Osteoblast (primary cell): ENCODE results near the gene GREM2. TPM values are rescaled to one million over a fixed set of nuclear protein-coding genes. Genes with fewer than 3 reads are reported as not detected.

Source experiments
- DNase-seq: peaks from one replicate; pipeline ENCODE4 v3.0.0; 2011; ENCODE audit warnings: low spot score, mixed read lengths; ENCODE audit not compliant: insufficient read length; ENCODE audit errors: missing footprints
- H2AFZ ChIP-seq: 2 replicates; pipeline ENCODE4 v1.6.0; 2011; ENCODE audit warnings: mild to moderate bottlenecking, low read length
- H3K27ac ChIP-seq: 2 replicates; pipeline ENCODE4 v1.5.1; 2011; ENCODE audit warnings: mild to moderate bottlenecking, low read depth, low read length, moderate library complexity
- H3K27me3 ChIP-seq: 2 replicates; pipeline ENCODE4 v1.6.0; 2012; ENCODE audit warnings: mild to moderate bottlenecking, control low read depth, inconsistent platforms, low read length, moderate library complexity; ENCODE audit not compliant: insufficient read depth
- H3K36me3 ChIP-seq: 2 replicates; pipeline ENCODE4 v1.5.1; 2011; ENCODE audit warnings: mild to moderate bottlenecking, low read length, control low read depth, moderate library complexity; ENCODE audit not compliant: insufficient read depth
- H3K4me1 ChIP-seq: 2 replicates; pipeline ENCODE4 v1.5.1; 2011; ENCODE audit warnings: mild to moderate bottlenecking, low read length, control low read depth, moderate library complexity; ENCODE audit not compliant: insufficient read depth
- H3K4me2 ChIP-seq: 2 replicates; pipeline ENCODE4 v1.6.0; 2011; ENCODE audit warnings: mild to moderate bottlenecking, low read length; ENCODE audit not compliant: insufficient read depth
- H3K4me3 ChIP-seq: fragments of 200-600 bp; sonication (generic); 3 replicates; pipeline ENCODE4 v1.5.1; 2012; ENCODE audit warnings: mild to moderate bottlenecking, low read length, inconsistent platforms; ENCODE audit not compliant: insufficient read depth
- H3K79me2 ChIP-seq: 2 replicates; pipeline ENCODE4 v1.6.0; 2012; ENCODE audit warnings: mild to moderate bottlenecking, low read length, control low read depth, inconsistent platforms; ENCODE audit not compliant: insufficient read depth
- H3K9me3 ChIP-seq: 2 replicates; pipeline ENCODE4 v1.5.1; 2011; ENCODE audit warnings: low read depth, low read length, control low read depth
- H4K20me1 ChIP-seq: 2 replicates; pipeline ENCODE4 v1.6.0; 2012; ENCODE audit warnings: mild to moderate bottlenecking, low read length, control low read depth; ENCODE audit not compliant: insufficient read depth
- CTCF ChIP-seq: IDR thresholded peaks from 2 replicates; pipeline ENCODE4 v1.5.1; 2011; ENCODE audit warnings: mild to moderate bottlenecking, low read depth, low read length, moderate library complexity; ENCODE audit errors: extremely low read depth
- small RNA-seq: library from RNA; depleted of rRNA; stranded (forward); fragments of <200 nt; gene quantifications from one replicate; pipeline ENCODE3, GENCODE V24; 2012
- total RNA-seq: library from RNA; depleted of rRNA; stranded (reverse); fragments of >200 nt; gene quantifications from 2 replicates; pipeline ENCODE4 v1.2.3, GENCODE V29; 2012

GREM2 gene
- total RNA-seq, 1 donor = 4.7 TPM

GRCh38 chr1:240455228-240455821 is 156.6 kb downstream of the GREM2 start:
- H3K4me3 ChIP-seq = no peak overlapping the region
- H3K4me2 ChIP-seq = no peak overlapping the region
- H3K27ac ChIP-seq = no peak overlapping the region
- no peaks in the 10 kb centered on the region for H3K9me3 ChIP-seq
- H3K79me2 ChIP-seq = no peaks in the 10 kb centered on the region
- no peak overlapping the region for H2AFZ ChIP-seq
- no peaks in the 10 kb centered on the region for H4K20me1 ChIP-seq
- TF ChIP-seq CTCF = peak; percentile 52
- H3K27me3 ChIP-seq = no peaks in the 10 kb centered on the region
- H3K4me1 ChIP-seq = peaks cover 4% of the 10 kb centered on the region
- H3K36me3 ChIP-seq = no peaks in the 10 kb centered on the region
- peak; percentile 39 for DNase-seq

DNA sequence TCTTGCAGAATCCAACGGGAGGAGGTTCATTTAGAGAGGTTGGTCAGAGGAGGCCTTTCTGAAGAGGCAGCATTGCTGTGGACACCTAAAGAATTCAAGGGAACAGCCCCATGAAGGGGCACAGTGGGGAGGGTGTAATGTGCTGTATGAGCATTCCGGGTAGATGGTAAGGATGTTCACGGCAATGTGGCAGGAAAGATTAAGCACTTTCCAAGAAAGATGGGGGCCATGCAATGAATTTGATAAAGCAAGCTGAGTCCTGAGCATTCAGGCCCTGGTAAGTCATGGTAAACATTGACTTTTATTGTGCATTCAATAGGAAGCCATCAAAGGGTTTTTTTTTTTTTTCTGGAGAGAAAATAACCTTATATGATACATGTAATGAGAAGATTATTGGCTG is 166.6 kb downstream of the GREM2 start:
- H3K36me3 ChIP-seq = peaks cover 8% of the 10 kb centered on the region
- H3K4me2 ChIP-seq = no peak overlapping the region

DNA sequence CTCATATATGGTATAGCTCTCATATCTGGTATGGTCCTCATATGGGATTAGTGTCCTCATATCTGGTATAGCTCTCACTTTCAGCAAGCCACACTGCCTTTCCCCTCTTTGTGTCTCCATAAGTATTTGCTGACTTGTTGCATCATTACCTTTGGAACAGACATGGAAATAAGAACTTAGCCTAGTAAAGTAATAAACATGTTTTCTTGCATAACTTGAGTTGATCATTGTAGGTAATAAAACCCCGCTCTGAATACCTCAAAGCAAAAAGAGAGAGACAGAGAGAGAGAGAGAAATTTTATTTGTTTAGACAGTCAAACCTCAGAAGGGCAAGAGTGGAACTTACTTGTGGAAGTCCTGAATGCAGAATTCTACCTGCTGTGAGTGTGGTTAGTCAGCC is 170.3 kb downstream of the GREM2 start:
- H3K27ac ChIP-seq = no peak overlapping the region
- TF ChIP-seq CTCF = no peak
- H3K4me3 ChIP-seq = no peak overlapping the region
- H3K4me1 ChIP-seq = no peaks in the 10 kb centered on the region
- H3K9me3 ChIP-seq = no peaks in the 10 kb centered on the region
- no peak overlapping the region for H3K4me2 ChIP-seq
- no peak for DNase-seq
- H2AFZ ChIP-seq = no peak overlapping the region
- H3K36me3 ChIP-seq = peaks cover 17% of the 10 kb centered on the region
- H3K27me3 ChIP-seq = no peaks in the 10 kb centered on the region
- H4K20me1 ChIP-seq = no peaks in the 10 kb centered on the region
- H3K79me2 ChIP-seq = no peaks in the 10 kb centered on the region

More for the DNA sequence above, 166.6 kb downstream of the GREM2 start:
- Histone ChIP-seq H3K4me3 (no peak overlapping the region), H2AFZ (no peak overlapping the region), H3K4me1 (no peaks in the 10 kb centered on the region), H3K79me2 (no peaks in the 10 kb centered on the region), H3K27ac (no peak overlapping the region), H4K20me1 (no peaks in the 10 kb centered on the region), H3K9me3 (no peaks in the 10 kb centered on the region), H3K27me3 (no peaks in the 10 kb centered on the region)
- no peak for TF ChIP-seq CTCF
- no peak for DNase-seq

Small RNAs within 50 kb of the gene (small RNA-seq; reads per million reads assigned to genes)
- not detected for gene RNU5F-8P
